Measurements from ENCODE around the gene TPK1.

TPK1 gene

GRCh38 chr7:144835652-144836544, at the start of gene TPK1:
TSS of gene TPK1 (minus strand) at chr7:144836053. CDS start at chr7:144835602, 451 bp downstream.
- H3K4me1 ChIP-seq (ENCODE audit: control insufficient read depth in 1 of 2, insufficient read depth in 2 of 2, low read length in 2 of 2) = no peaks in the 10 kb centered on the region

GRCh38 chr7:144885478-144885877, 49.6 kb upstream of the TPK1 start:
- Histone ChIP-seq H3K9me3 (ENCODE audit: control insufficient read depth in 1 of 2, low read length in 2 of 2) (no peaks in the 10 kb centered on the region), H3K4me1 (ENCODE audit: control insufficient read depth in 1 of 2, insufficient read depth in 2 of 2, low read length in 2 of 2) (no peaks in the 10 kb centered on the region), H3K27me3 (ENCODE audit: low read depth, low read length) (no peaks in the 10 kb centered on the region), H3K4me3 (ENCODE audit: low read depth in 1 of 2, low read length in 2 of 2) (no peak overlapping the region), H3K27ac (ENCODE audit: low read length) (no peak overlapping the region), H3K36me3 (ENCODE audit: control insufficient read depth in 1 of 2, insufficient read depth in 2 of 2, low read length in 2 of 2) (no peaks in the 10 kb centered on the region)

More at GRCh38 chr7:144835652-144836544, at the start of gene TPK1:
- Histone ChIP-seq H3K27ac (ENCODE audit: low read length) (peak within 1 kb of the TSS; percentile 91), H3K27me3 (ENCODE audit: low read depth, low read length) (no peaks in the 10 kb centered on the region), H3K9me3 (ENCODE audit: control insufficient read depth in 1 of 2, low read length in 2 of 2) (peaks cover 0 to 10% of the 10 kb centered on the region in 2 donors), H3K36me3 (ENCODE audit: control insufficient read depth in 1 of 2, insufficient read depth in 2 of 2, low read length in 2 of 2) (no peaks in the 10 kb centered on the region), H3K4me3 (ENCODE audit: low read depth in 1 of 2, low read length in 2 of 2) (peak within 1 kb of the TSS; percentile 76 to 84)

- H3K36me3 ChIP-seq (ENCODE audit: control insufficient read depth in 1 of 2, insufficient read depth in 2 of 2, low read length in 2 of 2) = no peaks in the 10 kb centered on the region
- H3K9me3 ChIP-seq (ENCODE audit: control insufficient read depth in 1 of 2, low read length in 2 of 2) = no peaks in the 10 kb centered on the region
- no peak overlapping the region for H3K27ac ChIP-seq (ENCODE audit: low read length)
- no peaks in the 10 kb centered on the region for H3K27me3 ChIP-seq (ENCODE audit: low read depth, low read length)
- H3K4me1 ChIP-seq (ENCODE audit: control insufficient read depth in 1 of 2, insufficient read depth in 2 of 2, low read length in 2 of 2) = no peaks in the 10 kb centered on the region
- no peak overlapping the region for H3K4me3 ChIP-seq (ENCODE audit: low read depth in 1 of 2, low read length in 2 of 2)
Measured at GRCh38 chr7:144884896-144885295, 49.0 kb upstream of the TPK1 start.

GRCh38 chr7:144873316-144873845, 37.5 kb upstream of the TPK1 start:
- Histone ChIP-seq H3K4me3 (ENCODE audit: low read depth in 1 of 2, low read length in 2 of 2) (no peak overlapping the region), H3K27ac (ENCODE audit: low read length) (no peak overlapping the region), H3K27me3 (ENCODE audit: low read depth, low read length) (no peaks in the 10 kb centered on the region), H3K4me1 (ENCODE audit: control insufficient read depth in 1 of 2, insufficient read depth in 2 of 2, low read length in 2 of 2) (no peaks in the 10 kb centered on the region), H3K36me3 (ENCODE audit: control insufficient read depth in 1 of 2, insufficient read depth in 2 of 2, low read length in 2 of 2) (no peaks in the 10 kb centered on the region), H3K9me3 (ENCODE audit: control insufficient read depth in 1 of 2, low read length in 2 of 2) (no peaks in the 10 kb centered on the region)

- Histone ChIP-seq H3K27me3 (ENCODE audit: low read depth, low read length) (no peaks in the 10 kb centered on the region), H3K4me3 (ENCODE audit: low read depth in 1 of 2, low read length in 2 of 2) (no peak overlapping the region), H3K9me3 (ENCODE audit: control insufficient read depth in 1 of 2, low read length in 2 of 2) (no peaks in the 10 kb centered on the region), H3K27ac (ENCODE audit: low read length) (no peak overlapping the region), H3K4me1 (ENCODE audit: control insufficient read depth in 1 of 2, insufficient read depth in 2 of 2, low read length in 2 of 2) (no peaks in the 10 kb centered on the region), H3K36me3 (ENCODE audit: control insufficient read depth in 1 of 2, insufficient read depth in 2 of 2, low read length in 2 of 2) (no peaks in the 10 kb centered on the region)
Measured at GRCh38 chr7:144869082-144869481, 33.2 kb upstream of the TPK1 start.

- no peaks in the 10 kb centered on the region for H3K4me1 ChIP-seq (ENCODE audit: control insufficient read depth in 1 of 2, insufficient read depth in 2 of 2, low read length in 2 of 2)
- no peaks in the 10 kb centered on the region for H3K36me3 ChIP-seq (ENCODE audit: control insufficient read depth in 1 of 2, insufficient read depth in 2 of 2, low read length in 2 of 2)
- no peaks in the 10 kb centered on the region for H3K27me3 ChIP-seq (ENCODE audit: low read depth, low read length)
- H3K27ac ChIP-seq (ENCODE audit: low read length) = no peak overlapping the region
- H3K4me3 ChIP-seq (ENCODE audit: low read depth in 1 of 2, low read length in 2 of 2) = no peak overlapping the region
- no peaks in the 10 kb centered on the region for H3K9me3 ChIP-seq (ENCODE audit: control insufficient read depth in 1 of 2, low read length in 2 of 2)
Measured at GRCh38 chr7:144866189-144866588, 30.3 kb upstream of the TPK1 start.

GRCh38 chr7:144863320-144863647, 27.4 kb upstream of the TPK1 start:
- Histone ChIP-seq H3K27ac (ENCODE audit: low read length) (no peak overlapping the region), H3K4me3 (ENCODE audit: low read depth in 1 of 2, low read length in 2 of 2) (no peak overlapping the region), H3K9me3 (ENCODE audit: control insufficient read depth in 1 of 2, low read length in 2 of 2) (no peaks in the 10 kb centered on the region), H3K36me3 (ENCODE audit: control insufficient read depth in 1 of 2, insufficient read depth in 2 of 2, low read length in 2 of 2) (no peaks in the 10 kb centered on the region), H3K27me3 (ENCODE audit: low read depth, low read length) (no peaks in the 10 kb centered on the region), H3K4me1 (ENCODE audit: control insufficient read depth in 1 of 2, insufficient read depth in 2 of 2, low read length in 2 of 2) (no peaks in the 10 kb centered on the region)

GRCh38 chr7:144862612-144863319, 26.9 kb upstream of the TPK1 start:
- Histone ChIP-seq H3K27ac (ENCODE audit: low read length) (no peak overlapping the region), H3K4me3 (ENCODE audit: low read depth in 1 of 2, low read length in 2 of 2) (no peak overlapping the region), H3K36me3 (ENCODE audit: control insufficient read depth in 1 of 2, insufficient read depth in 2 of 2, low read length in 2 of 2) (no peaks in the 10 kb centered on the region), H3K9me3 (ENCODE audit: control insufficient read depth in 1 of 2, low read length in 2 of 2) (no peaks in the 10 kb centered on the region), H3K27me3 (ENCODE audit: low read depth, low read length) (no peaks in the 10 kb centered on the region), H3K4me1 (ENCODE audit: control insufficient read depth in 1 of 2, insufficient read depth in 2 of 2, low read length in 2 of 2) (no peaks in the 10 kb centered on the region)

- Histone ChIP-seq H3K27ac (ENCODE audit: low read length) (no peak overlapping the region), H3K9me3 (ENCODE audit: control insufficient read depth in 1 of 2, low read length in 2 of 2) (no peaks in the 10 kb centered on the region), H3K4me1 (ENCODE audit: control insufficient read depth in 1 of 2, insufficient read depth in 2 of 2, low read length in 2 of 2) (no peaks in the 10 kb centered on the region), H3K4me3 (ENCODE audit: low read depth in 1 of 2, low read length in 2 of 2) (no peak overlapping the region), H3K36me3 (ENCODE audit: control insufficient read depth in 1 of 2, insufficient read depth in 2 of 2, low read length in 2 of 2) (no peaks in the 10 kb centered on the region), H3K27me3 (ENCODE audit: low read depth, low read length) (no peaks in the 10 kb centered on the region)
Measured at GRCh38 chr7:144859739-144860138, 23.9 kb upstream of the TPK1 start.

GRCh38 chr7:144857463-144857862, 21.6 kb upstream of the TPK1 start:
- no peaks in the 10 kb centered on the region for H3K9me3 ChIP-seq (ENCODE audit: control insufficient read depth in 1 of 2, low read length in 2 of 2)
- no peaks in the 10 kb centered on the region for H3K4me1 ChIP-seq (ENCODE audit: control insufficient read depth in 1 of 2, insufficient read depth in 2 of 2, low read length in 2 of 2)
- no peaks in the 10 kb centered on the region for H3K36me3 ChIP-seq (ENCODE audit: control insufficient read depth in 1 of 2, insufficient read depth in 2 of 2, low read length in 2 of 2)
- no peaks in the 10 kb centered on the region for H3K27me3 ChIP-seq (ENCODE audit: low read depth, low read length)
- H3K4me3 ChIP-seq (ENCODE audit: low read depth in 1 of 2, low read length in 2 of 2) = no peak overlapping the region
- no peak overlapping the region for H3K27ac ChIP-seq (ENCODE audit: low read length)

- Histone ChIP-seq H3K9me3 (ENCODE audit: control insufficient read depth in 1 of 2, low read length in 2 of 2) (peaks cover 0 to 4% of the 10 kb centered on the region in 2 donors), H3K27ac (ENCODE audit: low read length) (no peak overlapping the region), H3K36me3 (ENCODE audit: control insufficient read depth in 1 of 2, insufficient read depth in 2 of 2, low read length in 2 of 2) (no peaks in the 10 kb centered on the region), H3K27me3 (ENCODE audit: low read depth, low read length) (no peaks in the 10 kb centered on the region), H3K4me3 (ENCODE audit: low read depth in 1 of 2, low read length in 2 of 2) (no peak overlapping the region), H3K4me1 (ENCODE audit: control insufficient read depth in 1 of 2, insufficient read depth in 2 of 2, low read length in 2 of 2) (no peaks in the 10 kb centered on the region)
Measured at GRCh38 chr7:144854839-144855424, 19.1 kb upstream of the TPK1 start.
